Activated CD4-positive, alpha-beta memory T cell treated with anti-CD3 and anti-CD28 coated beads, Interleukin-2, amount 10 ng/mL, durations not matched to agents 7 days and 5 days (primary cell): ENCODE results near the gene TMEM164. TPM values are rescaled to one million over a fixed set of nuclear protein-coding genes. Genes with fewer than 3 reads are reported as not detected.

Source experiments
- CTCF ChIA-PET: fragments of 350-600 bp; sonication (Branson Sonifier 250); formaldehyde crosslinking; loops from one replicate; lab custom pipeline; 2021; ENCODE audit warnings: antibody characterized with exemption, inconsistent platforms; lab: Charles Lee
- POLR2A ChIA-PET: fragments of 350-600 bp; sonication (Branson Sonifier 250); formaldehyde crosslinking; loops from one replicate; lab custom pipeline; 2021; ENCODE audit warnings: antibody characterized with exemption; lab: Charles Lee
- DNase-seq: peaks from one replicate; pipeline ENCODE4 v3.0.0-alpha.2; 2020
- H3K27ac Mint-ChIP-seq: one replicate; pipeline ENCODE4 v1.8.0; 2021; ENCODE audit warnings: mild to moderate bottlenecking, mixed read lengths
- H3K27me3 Mint-ChIP-seq: one replicate; pipeline ENCODE4 v1.8.0; 2021; ENCODE audit warnings: mixed read lengths
- H3K36me3 Mint-ChIP-seq: one replicate; pipeline ENCODE4 v1.8.0; 2021; ENCODE audit warnings: low read depth, mixed read lengths
- H3K4me1 Mint-ChIP-seq: one replicate; pipeline ENCODE4 v1.8.0; 2021; ENCODE audit warnings: mixed read lengths
- H3K4me3 Mint-ChIP-seq: one replicate; pipeline ENCODE4 v1.8.0; 2021; ENCODE audit warnings: mild to moderate bottlenecking, mixed read lengths
- H3K9me3 Mint-ChIP-seq: one replicate; pipeline ENCODE4 v1.8.0; 2021; ENCODE audit warnings: mixed read lengths
- total RNA-seq, 2 experiments: library from RNA; stranded (reverse); gene quantifications; one replicate each; pipeline ENCODE4 v1.2.3, GENCODE V29; 2021

TMEM164 gene
- total RNA-seq, 2 experiments from 2014 or later = 18.7 to 24.1 TPM

- Mint-ChIP-seq H3K36me3 (peaks cover 6% of the 10 kb centered on the region), H3K27me3 (no peaks in the 10 kb centered on the region), H3K27ac (no peak overlapping the region), H3K4me3 (no peak overlapping the region), H3K9me3 (no peaks in the 10 kb centered on the region), H3K4me1 (peaks cover 2% of the 10 kb centered on the region)
- POLR2A ChIA-PET = no interaction called here
- CTCF ChIA-PET = no interaction called here
- no peak for DNase-seq
These were observed 29.7 kb downstream of the TMEM164 start for GRCh38 chrX:110032534-110033147.

GRCh38 chrX:110034036-110034435 lies 31.1 kb downstream of the TMEM164 start:
- Mint-ChIP-seq H3K36me3 (peaks cover 10% of the 10 kb centered on the region), H3K27me3 (no peaks in the 10 kb centered on the region), H3K27ac (no peak overlapping the region), H3K4me3 (no peak overlapping the region), H3K9me3 (no peaks in the 10 kb centered on the region), H3K4me1 (peaks cover 2% of the 10 kb centered on the region)
- ChIA-PET CTCF (no interaction called here), POLR2A (no interaction called here)
- no peak for DNase-seq

DNA sequence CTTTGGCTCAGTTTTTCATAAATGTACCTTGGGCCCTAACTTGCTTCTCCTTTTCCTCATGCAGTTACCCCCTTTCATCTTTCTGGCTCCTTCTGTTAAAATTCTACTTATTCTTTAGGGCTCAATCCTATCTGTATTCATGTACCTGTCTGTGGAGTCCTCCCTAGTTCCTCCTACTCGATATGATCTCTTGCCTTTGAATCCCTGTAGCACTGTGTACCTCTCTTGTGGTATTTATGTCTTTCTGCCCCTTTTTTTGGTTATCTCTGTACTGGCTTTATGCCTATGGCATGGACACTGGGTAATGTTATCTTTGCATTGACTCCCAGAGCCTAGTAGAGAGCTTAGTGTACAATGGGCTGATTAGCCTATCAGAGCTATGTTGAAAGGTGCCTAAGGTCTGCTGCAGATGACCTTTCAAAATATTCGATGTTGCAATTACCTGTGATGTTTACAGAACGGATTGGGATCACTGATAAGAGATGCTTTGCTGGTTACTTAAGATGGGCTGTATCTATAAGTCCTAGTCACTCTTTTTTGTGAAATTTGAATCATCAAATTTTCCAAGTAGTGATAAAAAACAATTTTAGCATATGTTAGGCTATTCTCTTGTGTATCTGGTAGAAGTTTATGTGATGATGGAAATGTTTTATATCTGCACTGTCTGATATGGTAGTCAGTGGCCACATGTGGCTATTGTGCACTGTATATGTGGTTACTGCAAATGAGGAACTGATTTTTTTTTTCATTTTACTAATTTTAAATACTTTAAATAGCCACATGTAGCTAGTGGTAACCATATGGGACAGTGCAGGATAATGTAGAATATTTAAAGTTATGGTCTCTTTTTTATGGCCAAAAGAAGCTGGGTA lies 33.5 kb downstream of the TMEM164 start:
- POLR2A ChIA-PET = no interaction called here
- Mint-ChIP-seq H3K9me3 (no peaks in the 10 kb centered on the region), H3K27ac (no peak overlapping the region)

DNA sequence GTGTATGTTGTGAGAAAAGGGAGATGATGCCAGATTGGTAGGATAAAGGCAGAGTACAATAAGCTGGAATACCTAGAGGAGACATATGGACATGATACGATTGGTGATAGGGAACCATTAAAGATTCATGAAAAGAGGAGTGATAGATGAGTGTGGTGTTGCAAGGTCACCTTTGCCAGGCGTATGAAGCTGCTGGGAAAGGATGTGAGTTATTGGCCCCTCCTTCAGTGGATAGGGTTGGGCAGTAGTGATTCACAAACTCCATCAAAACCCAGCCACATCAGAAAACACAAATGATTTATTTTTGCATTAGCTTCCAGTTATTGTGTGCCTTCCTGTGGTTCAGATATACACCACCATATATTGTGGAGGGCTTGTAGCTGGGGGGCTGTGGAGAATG lies 34.3 kb downstream of the TMEM164 start:
- ChIA-PET POLR2A (no interaction called here), CTCF (no interaction called here)
- H3K27me3 Mint-ChIP-seq = no peaks in the 10 kb centered on the region
- no peaks in the 10 kb centered on the region for H3K9me3 Mint-ChIP-seq
- DNase-seq = no peak
- peaks cover 5% of the 10 kb centered on the region for H3K4me1 Mint-ChIP-seq
- peaks cover 8% of the 10 kb centered on the region for H3K36me3 Mint-ChIP-seq
- H3K27ac Mint-ChIP-seq = no peak overlapping the region
- H3K4me3 Mint-ChIP-seq = no peak overlapping the region

More for the DNA sequence above, 33.5 kb downstream of the TMEM164 start:
- H3K4me1 Mint-ChIP-seq = peaks cover 2% of the 10 kb centered on the region
- no peak overlapping the region for H3K4me3 Mint-ChIP-seq
- CTCF ChIA-PET = no interaction called here
- H3K27me3 Mint-ChIP-seq = no peaks in the 10 kb centered on the region
- peaks cover 8% of the 10 kb centered on the region for H3K36me3 Mint-ChIP-seq
- no peak for DNase-seq

GRCh38 chrX:110038900-110039299 lies 36.0 kb downstream of the TMEM164 start:
- CTCF ChIA-PET = no interaction called here
- no peak for DNase-seq
- Mint-ChIP-seq H3K9me3 (no peaks in the 10 kb centered on the region), H3K4me1 (peaks cover 13% of the 10 kb centered on the region), H3K27me3 (no peaks in the 10 kb centered on the region), H3K4me3 (no peak overlapping the region), H3K36me3 (peaks cover 8% of the 10 kb centered on the region), H3K27ac (no peak overlapping the region)
- POLR2A ChIA-PET = no interaction called here

- Mint-ChIP-seq H3K9me3 (no peaks in the 10 kb centered on the region), H3K4me1 (peaks cover 11% of the 10 kb centered on the region), H3K27ac (no peak overlapping the region), H3K4me3 (no peak overlapping the region), H3K36me3 (peaks cover 4% of the 10 kb centered on the region), H3K27me3 (no peaks in the 10 kb centered on the region)
- ChIA-PET CTCF (no interaction called here), POLR2A (no interaction called here)
- no peak for DNase-seq
These were observed 39.1 kb downstream of the TMEM164 start for GRCh38 chrX:110041980-110042379.

GRCh38 chrX:110042496-110042895 lies 39.6 kb downstream of the TMEM164 start:
- Mint-ChIP-seq H3K36me3 (peaks cover 4% of the 10 kb centered on the region), H3K27ac (no peak overlapping the region), H3K4me3 (no peak overlapping the region), H3K4me1 (peaks cover 11% of the 10 kb centered on the region), H3K9me3 (no peaks in the 10 kb centered on the region), H3K27me3 (no peaks in the 10 kb centered on the region)
- no peak for DNase-seq
- ChIA-PET CTCF (no interaction called here), POLR2A (no interaction called here)

DNA sequence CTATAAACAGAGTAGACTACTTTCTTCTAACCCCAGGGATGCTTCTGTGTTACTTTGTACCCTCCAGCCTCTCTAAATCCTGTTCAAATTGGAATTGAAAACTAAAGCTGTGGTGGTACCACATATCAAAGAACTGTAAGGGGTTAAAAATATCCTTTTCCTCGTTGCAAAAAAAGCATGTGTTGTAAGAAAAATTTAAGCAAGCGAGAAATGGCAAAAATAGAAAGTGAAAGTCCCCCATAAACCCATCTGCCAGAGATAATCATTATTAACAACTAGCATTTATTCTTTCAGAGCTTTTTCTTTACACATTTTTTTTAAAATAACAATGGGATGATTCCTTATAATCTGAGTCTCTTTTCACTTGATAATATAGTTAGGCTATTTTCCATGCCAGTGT lies 40.6 kb downstream of the TMEM164 start:
- no peak overlapping the region for H3K4me3 Mint-ChIP-seq
- H3K4me1 Mint-ChIP-seq = peaks cover 11% of the 10 kb centered on the region
- DNase-seq = no peak
- H3K9me3 Mint-ChIP-seq = no peaks in the 10 kb centered on the region
- POLR2A ChIA-PET = interaction anchor here (0.6 kb wide), 1 partner anchor 17 kb away, joined by 4 read pairs; no protein-coding TSS in a partner anchor
- CTCF ChIA-PET = interaction anchor here (1.3 kb wide), 1 partner anchor 103 kb away, joined by 3 read pairs; no protein-coding TSS in a partner anchor
- no peak overlapping the region for H3K27ac Mint-ChIP-seq
- H3K36me3 Mint-ChIP-seq = peaks cover under 1% of the 10 kb centered on the region
- no peaks in the 10 kb centered on the region for H3K27me3 Mint-ChIP-seq

- CTCF ChIA-PET = interaction anchor here (1.2 to 1.3 kb wide), 2 partner anchors 102 kb away, joined by 3 to 6 read pairs; no protein-coding TSS in a partner anchor
- H3K9me3 Mint-ChIP-seq = no peaks in the 10 kb centered on the region
- no peak overlapping the region for H3K4me3 Mint-ChIP-seq
- no peak for DNase-seq
- POLR2A ChIA-PET = interaction anchor here (0.6 kb wide), 1 partner anchor 18 kb away, joined by 4 read pairs; no protein-coding TSS in a partner anchor
- H3K27me3 Mint-ChIP-seq = no peaks in the 10 kb centered on the region
- H3K36me3 Mint-ChIP-seq = no peaks in the 10 kb centered on the region
- H3K4me1 Mint-ChIP-seq = peaks cover 11% of the 10 kb centered on the region
- H3K27ac Mint-ChIP-seq = no peak overlapping the region
These were observed 41.7 kb downstream of the TMEM164 start for GRCh38 chrX:110044346-110045249.

GRCh38 chrX:110045421-110045820 lies 42.5 kb downstream of the TMEM164 start:
- H3K27me3 Mint-ChIP-seq = no peaks in the 10 kb centered on the region
- no peak overlapping the region for H3K27ac Mint-ChIP-seq
- no peaks in the 10 kb centered on the region for H3K9me3 Mint-ChIP-seq
- H3K4me1 Mint-ChIP-seq = peaks cover 11% of the 10 kb centered on the region
- ChIA-PET CTCF (interaction anchor here (1.2 kb wide), 1 partner anchor 102 kb away, joined by 6 read pairs; no protein-coding TSS in a partner anchor), POLR2A (no interaction called here)
- H3K4me3 Mint-ChIP-seq = no peak overlapping the region
- no peaks in the 10 kb centered on the region for H3K36me3 Mint-ChIP-seq
- DNase-seq = no peak

- H3K4me1 Mint-ChIP-seq = peaks cover 11% of the 10 kb centered on the region
- CTCF ChIA-PET = interaction anchor here (1.2 kb wide), 1 partner anchor 101 kb away, joined by 6 read pairs; no protein-coding TSS in a partner anchor
These were observed 43.1 kb downstream of the TMEM164 start for GRCh38 chrX:110046001-110046400.

DNA sequence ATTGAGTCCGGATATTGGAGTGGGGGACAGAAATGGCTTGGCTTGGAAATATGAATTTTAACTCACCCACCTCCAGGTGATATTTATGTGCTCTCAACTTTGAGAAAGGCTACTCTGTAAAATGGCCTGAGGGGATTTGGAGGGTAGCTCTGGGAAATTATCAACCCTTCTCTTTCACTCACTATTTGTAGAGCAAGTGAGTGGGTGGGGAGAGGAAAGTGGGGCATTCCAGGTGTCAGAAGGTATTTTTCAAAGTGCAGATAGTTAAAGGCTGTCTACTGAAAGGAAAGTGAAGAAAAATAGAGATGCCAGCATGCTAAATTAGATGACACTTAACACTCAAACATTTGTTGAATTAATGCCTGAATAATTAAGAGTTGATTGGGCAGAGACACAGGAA lies 44.1 kb downstream of the TMEM164 start:
- H3K27ac Mint-ChIP-seq = no peak overlapping the region
- POLR2A ChIA-PET = no interaction called here
- H3K9me3 Mint-ChIP-seq = no peaks in the 10 kb centered on the region
- H3K36me3 Mint-ChIP-seq = no peaks in the 10 kb centered on the region
- no peaks in the 10 kb centered on the region for H3K27me3 Mint-ChIP-seq
- no peak overlapping the region for H3K4me3 Mint-ChIP-seq
- DNase-seq = no peak
- peaks cover 10% of the 10 kb centered on the region for H3K4me1 Mint-ChIP-seq
- CTCF ChIA-PET = no interaction called here

More at GRCh38 chrX:110046001-110046400, 43.1 kb downstream of the TMEM164 start:
- no peaks in the 10 kb centered on the region for H3K36me3 Mint-ChIP-seq
- H3K27me3 Mint-ChIP-seq = no peaks in the 10 kb centered on the region
- POLR2A ChIA-PET = no interaction called here
- no peak overlapping the region for H3K27ac Mint-ChIP-seq
- DNase-seq = no peak
- no peaks in the 10 kb centered on the region for H3K9me3 Mint-ChIP-seq
- H3K4me3 Mint-ChIP-seq = no peak overlapping the region
